ENCODE data around the gene NXF3.

- TF ChIP-seq, protein P1, sequence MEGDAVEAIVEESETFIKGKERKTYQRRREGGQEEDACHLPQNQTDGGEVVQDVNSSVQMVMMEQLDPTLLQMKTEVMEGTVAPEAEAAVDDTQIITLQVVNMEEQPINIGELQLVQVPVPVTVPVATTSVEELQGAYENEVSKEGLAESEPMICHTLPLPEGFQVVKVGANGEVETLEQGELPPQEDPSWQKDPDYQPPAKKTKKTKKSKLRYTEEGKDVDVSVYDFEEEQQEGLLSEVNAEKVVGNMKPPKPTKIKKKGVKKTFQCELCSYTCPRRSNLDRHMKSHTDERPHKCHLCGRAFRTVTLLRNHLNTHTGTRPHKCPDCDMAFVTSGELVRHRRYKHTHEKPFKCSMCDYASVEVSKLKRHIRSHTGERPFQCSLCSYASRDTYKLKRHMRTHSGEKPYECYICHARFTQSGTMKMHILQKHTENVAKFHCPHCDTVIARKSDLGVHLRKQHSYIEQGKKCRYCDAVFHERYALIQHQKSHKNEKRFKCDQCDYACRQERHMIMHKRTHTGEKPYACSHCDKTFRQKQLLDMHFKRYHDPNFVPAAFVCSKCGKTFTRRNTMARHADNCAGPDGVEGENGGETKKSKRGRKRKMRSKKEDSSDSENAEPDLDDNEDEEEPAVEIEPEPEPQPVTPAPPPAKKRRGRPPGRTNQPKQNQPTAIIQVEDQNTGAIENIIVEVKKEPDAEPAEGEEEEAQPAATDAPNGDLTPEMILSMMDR (conservative IDR thresholded peaks at IDR 0.05), result no peak
- TF ChIP-seq EZH2 (IDR thresholded peaks at IDR 0.05; ENCODE audit: low read depth), result no peak
Measured at GRCh38 chrX:103107836-103108235, 14.9 kb upstream of the NXF3 start.
